Pancreas (tissue), 10 donors: ENCODE measurements around the gene GLIPR1L2. TPM values are rescaled to one million over a fixed set of nuclear protein-coding genes. Genes with fewer than 3 reads are reported as not detected.

Source experiments
- ATAC-seq, 4 donors: fragments of 200-7000 bp; cut with Tn5 transposase; one replicate each; pipeline versions ENCODE4 v1.8.0 to v1.9.1; 2020; ENCODE audit warnings: mild to moderate bottlenecking in 4 of 4, moderate library complexity in 4 of 4
- DNase-seq, 6 donors: peaks; one replicate each; pipeline ENCODE4 v3.0.0-alpha.2; 2020
- FAIRE-seq: peaks from 2 replicates; lab custom pipeline; 2012; peaks lifted over from hg19 to GRCh38; lab: Jason Lieb, UNC
- H3K27ac ChIP-seq, 4 donors: fragments of 200-600 bp; sonication (generic); 1 replicate in 3 of 4; 2 replicates in 1 of 4; pipeline versions ENCODE4 v1.5.0 to v1.8.0; 2020
- H3K27me3 ChIP-seq, 4 donors: fragments of 200-600 bp; one replicate each; pipeline ENCODE4 v1.8.0; 2021
- H3K36me3 ChIP-seq, 3 donors: fragments of 200-600 bp; sonication (generic) in 1 of 3; one replicate each; pipeline versions ENCODE4 v1.5.0 to v1.8.0; 2020 to 2021
- H3K4me1 ChIP-seq, 3 donors: fragments of 200-600 bp; one replicate each; pipeline ENCODE4 v1.8.0; 2021
- H3K4me3 ChIP-seq, 4 donors: fragments of 200-600 bp; sonication (generic) in 2 of 4; one replicate each; pipeline versions ENCODE4 v1.5.0 to v1.8.0; 2020 to 2021
- H3K9me3 ChIP-seq, 4 donors: fragments of 200-600 bp; one replicate each; pipeline ENCODE4 v1.8.0; 2021
- WGBS, 2 donors: extraction: QIAGEN DNeasy Blood & Tissue Kit; methylation state at CpG; one replicate each; pipeline ENCODE4 v1.1.7; 2013; 5-methylcytosine and 5-hydroxymethylcytosine counted together
- intact Hi-C, 3 donors: fragments of 100-400 bp; cut with DNase I; formaldehyde crosslinking; loops; one replicate each; pipeline versions ENCODE4 v1.11.1 to v1.14.2; 2022
- polyA plus RNA-seq, 2 donors: library from polyadenylated mRNA; stranded (reverse); fragments of 200-250 nt; gene quantifications; one replicate each; pipeline ENCODE4 v1.2.3, GENCODE V29; 2013
- total RNA-seq, 6 donors: library from RNA; stranded (reverse); fragmentation: NEBNext Ultra II Directional in 4 of 6; extraction: Animal tissue kit (Norgen Biotek cat#: 25700) in 4 of 6; gene quantifications; one replicate each; pipeline versions ENCODE4 v1.2.1 to v1.2.4, GENCODE V29; 2021 to 2023
- TF ChIP-seq, protein P1 (sequence below), 4 donors: fragments of 200-600 bp; sonication (generic) in 3 of 4; IDR thresholded peaks; one replicate each; pipeline versions ENCODE4 v1.5.0 to v1.8.0; 2021; ENCODE audit warnings: antibody characterized with exemption in 4 of 4
- donor health status: healthy with polysubstance abuse.
- donor health status: DM: no; HTN: no; CAD: no; lungs with moderate emphysema.
- donor health status: DM: no; HTN: no; CAD: no.
- donor health status: control.
- donor health status: control.
- donor health status: Bipolar disorder and iron deficiency.
- donor health status: DM: yes; HTN: yes; CAD: no.
- donor health status: DM: no; HTN: no; CAD: no.
- donor health status: DM: no; HTN: no; CAD: no.
- donor health status: DM: yes; HTN: yes; CAD: no.

GLIPR1L2 gene
- total and polyA plus RNA-seq, 8 donors, result 0.33 to 1.2 (median 0.47) TPM; not detected in 1

DNA sequence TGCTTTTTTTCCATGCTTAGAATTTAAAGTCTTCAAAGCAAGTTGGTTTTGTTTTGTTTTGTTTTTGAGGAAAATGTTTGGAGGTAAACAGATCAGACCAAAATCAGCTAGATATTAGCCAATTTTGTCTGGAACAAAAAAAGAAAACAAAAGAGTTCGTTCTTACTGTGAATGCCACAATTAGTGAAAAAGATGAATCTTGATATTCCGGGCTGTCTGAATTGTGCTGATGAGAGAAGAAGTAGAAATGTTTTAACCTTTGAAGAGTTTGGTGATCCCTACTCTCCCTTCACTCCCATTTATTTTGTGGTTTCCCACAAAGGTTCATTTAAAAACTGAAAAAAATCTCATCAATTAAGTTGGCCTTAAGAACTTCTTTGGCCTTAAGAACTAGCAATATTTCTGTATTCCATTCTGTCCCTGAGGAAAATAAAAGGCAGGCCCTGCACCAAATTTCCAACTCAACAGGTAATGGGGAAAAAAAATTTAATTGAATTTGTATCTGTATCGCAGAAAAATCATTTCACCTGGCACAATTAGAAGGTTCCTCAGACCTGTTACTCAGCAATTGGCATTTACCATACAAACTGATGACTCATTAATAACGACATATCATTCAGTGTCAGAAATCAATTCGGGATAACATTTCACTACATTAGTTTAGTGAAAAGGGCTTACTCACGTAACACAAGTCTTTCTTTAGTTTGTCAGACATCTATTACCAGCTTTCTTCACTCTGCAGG, 562 bp upstream of the GLIPR1L2 start:
- H3K27me3 ChIP-seq, result peaks cover 0 to 4% (median 0%) of the 10 kb centered on the region in 4 donors
- TF ChIP-seq, protein P1, sequence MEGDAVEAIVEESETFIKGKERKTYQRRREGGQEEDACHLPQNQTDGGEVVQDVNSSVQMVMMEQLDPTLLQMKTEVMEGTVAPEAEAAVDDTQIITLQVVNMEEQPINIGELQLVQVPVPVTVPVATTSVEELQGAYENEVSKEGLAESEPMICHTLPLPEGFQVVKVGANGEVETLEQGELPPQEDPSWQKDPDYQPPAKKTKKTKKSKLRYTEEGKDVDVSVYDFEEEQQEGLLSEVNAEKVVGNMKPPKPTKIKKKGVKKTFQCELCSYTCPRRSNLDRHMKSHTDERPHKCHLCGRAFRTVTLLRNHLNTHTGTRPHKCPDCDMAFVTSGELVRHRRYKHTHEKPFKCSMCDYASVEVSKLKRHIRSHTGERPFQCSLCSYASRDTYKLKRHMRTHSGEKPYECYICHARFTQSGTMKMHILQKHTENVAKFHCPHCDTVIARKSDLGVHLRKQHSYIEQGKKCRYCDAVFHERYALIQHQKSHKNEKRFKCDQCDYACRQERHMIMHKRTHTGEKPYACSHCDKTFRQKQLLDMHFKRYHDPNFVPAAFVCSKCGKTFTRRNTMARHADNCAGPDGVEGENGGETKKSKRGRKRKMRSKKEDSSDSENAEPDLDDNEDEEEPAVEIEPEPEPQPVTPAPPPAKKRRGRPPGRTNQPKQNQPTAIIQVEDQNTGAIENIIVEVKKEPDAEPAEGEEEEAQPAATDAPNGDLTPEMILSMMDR (IDR thresholded peaks at IDR 0.05), result no peak
- H3K4me1 ChIP-seq, result peaks cover 0 to 14% (median 4%) of the 10 kb centered on the region in 3 donors
- ATAC-seq (peak; percentile 41 to 53 (median 48)), FAIRE-seq (peak; percentile 29), DNase-seq (no peak)
- H3K36me3 ChIP-seq, result no peaks in the 10 kb centered on the region
- no peaks in the 10 kb centered on the region for H3K9me3 ChIP-seq
- intact Hi-C loops, result no loop called here
- WGBS, 2 donors, result 26 to 30% methylated on average over 6 of the region's 6 CpGs
- peak overlapping the region; percentile 10 to 60 (median 38) for H3K4me3 ChIP-seq
- H3K27ac ChIP-seq, result peak overlapping the region in 2 of 4 donors; percentile 88

DNA sequence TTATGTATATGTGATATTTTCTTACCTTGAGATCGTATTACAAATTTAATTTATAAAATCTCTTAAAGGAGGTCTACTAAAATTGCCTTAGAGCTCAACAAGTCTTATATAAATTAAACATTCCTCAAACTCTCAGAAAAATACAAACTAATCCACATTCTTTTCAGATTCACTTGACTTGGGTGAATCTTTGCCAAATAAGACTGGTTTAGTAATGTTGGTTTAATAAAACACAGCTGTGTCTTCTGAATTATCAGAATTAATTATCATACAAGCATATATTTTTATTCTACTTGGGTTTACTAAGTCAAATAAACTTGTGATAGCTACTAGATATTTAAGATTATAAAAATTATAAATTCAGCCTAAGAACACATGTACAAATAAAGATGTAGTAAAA, 13.3 kb downstream of the GLIPR1L2 start:
- WGBS, 2 donors, result 55 to 62% methylated on average over 1 of the region's 1 CpG
- Histone ChIP-seq H3K36me3 (no peaks in the 10 kb centered on the region), H3K4me1 (no peaks in the 10 kb centered on the region), H3K27ac (no peak overlapping the region), H3K4me3 (no peak overlapping the region), H3K9me3 (no peaks in the 10 kb centered on the region), H3K27me3 (no peaks in the 10 kb centered on the region)
- intact Hi-C loops, result no loop called here
- ATAC-seq (no peak), FAIRE-seq (peak; percentile 32), DNase-seq (no peak)
- TF ChIP-seq, protein P1 (IDR thresholded peaks at IDR 0.05), result no peak

- no peaks in the 10 kb centered on the region for H3K27me3 ChIP-seq
- intact Hi-C loops, result no loop called here
- H3K4me1 ChIP-seq, result no peaks in the 10 kb centered on the region
- FAIRE-seq (no peak), DNase-seq (no peak), ATAC-seq (no peak)
- H3K9me3 ChIP-seq, result no peaks in the 10 kb centered on the region
- H3K36me3 ChIP-seq, result no peaks in the 10 kb centered on the region
- TF ChIP-seq, protein P1 (IDR thresholded peaks at IDR 0.05), result no peak
- no peak overlapping the region for H3K4me3 ChIP-seq
- no peak overlapping the region for H3K27ac ChIP-seq
Measured at GRCh38 chr12:75407683-75408082, 16.8 kb downstream of the GLIPR1L2 start.

- TF ChIP-seq, protein P1 (IDR thresholded peaks at IDR 0.05), result no peak
- no peak for ATAC-seq
- no peaks in the 10 kb centered on the region for H3K9me3 ChIP-seq
- WGBS, 2 donors, result 85 to 91% methylated on average over 2 of the region's 2 CpGs
- FAIRE-seq, result no peak
- no peak overlapping the region for H3K27ac ChIP-seq
- no peak overlapping the region for H3K4me3 ChIP-seq
- intact Hi-C loops, result no loop called here
- H3K4me1 ChIP-seq, result no peaks in the 10 kb centered on the region
- H3K27me3 ChIP-seq, result no peaks in the 10 kb centered on the region
- H3K36me3 ChIP-seq, result no peaks in the 10 kb centered on the region
- no peak for DNase-seq
Measured at GRCh38 chr12:75409830-75410229, 18.9 kb downstream of the GLIPR1L2 start.

DNA sequence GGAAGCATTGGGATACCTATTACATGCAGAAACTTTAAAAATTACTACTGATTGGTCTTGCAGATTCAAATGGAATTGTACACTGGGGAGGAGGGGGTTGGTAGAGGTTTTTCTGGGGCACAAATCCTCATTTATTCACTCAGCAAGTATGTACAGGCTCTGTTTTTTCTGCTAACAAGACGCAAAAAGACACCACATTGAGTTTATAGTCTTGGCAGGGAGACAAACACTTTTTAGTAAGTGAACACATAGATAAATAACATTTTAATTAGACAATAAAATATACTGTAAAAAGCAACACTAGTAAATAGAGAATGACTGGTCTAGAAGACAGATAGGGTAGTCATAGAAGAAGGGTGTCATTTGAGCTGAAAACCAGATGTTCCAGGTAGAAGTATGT, 23.8 kb downstream of the GLIPR1L2 start:
- no peak for FAIRE-seq
- Histone ChIP-seq H3K27me3 (no peaks in the 10 kb centered on the region), H3K4me3 (no peak overlapping the region), H3K27ac (no peak overlapping the region), H3K9me3 (no peaks in the 10 kb centered on the region), H3K4me1 (no peaks in the 10 kb centered on the region), H3K36me3 (no peaks in the 10 kb centered on the region)
- WGBS, 2 donors, result 75 to 87% methylated on average over 1 of the region's 1 CpG
- TF ChIP-seq, protein P1 (IDR thresholded peaks at IDR 0.05), result no peak
- DNase-seq, result no peak
- ATAC-seq, result no peak
- intact Hi-C loops, result no loop called here
